Hematopoietic multipotent progenitor cell treated with erythropoietin and hydrocortisone succinate and interleukin-3 and kit ligand, for 17 days (in vitro differentiated cells): ENCODE results near the gene UNC80.

ENCODE experiments used
- DNase-seq: peaks from one replicate; pipeline ENCODE4 v3.0.0-alpha.2; 2015; ENCODE audit warnings: low spot score

The UNC80 gene

DNA sequence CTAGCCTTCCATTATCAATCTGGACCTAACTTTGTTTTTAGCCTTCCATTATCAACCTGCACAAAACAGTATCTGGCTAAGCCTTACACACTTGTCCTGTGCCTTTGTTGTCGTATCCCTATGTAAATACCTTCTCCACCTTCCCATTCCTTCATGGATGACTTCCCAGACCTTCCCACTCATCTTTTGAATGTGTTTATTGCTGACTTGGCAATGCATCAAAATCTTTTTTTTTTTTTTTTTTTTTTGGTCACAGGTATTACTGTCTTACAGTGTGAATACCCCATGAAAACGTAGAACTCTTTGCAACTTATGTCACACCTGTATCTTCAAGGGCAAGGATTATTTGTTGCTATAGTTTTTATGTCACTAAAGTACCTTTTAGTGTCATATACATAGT lies 256.5 kb downstream of the UNC80 start:
- DNase-seq: no peak

DNA sequence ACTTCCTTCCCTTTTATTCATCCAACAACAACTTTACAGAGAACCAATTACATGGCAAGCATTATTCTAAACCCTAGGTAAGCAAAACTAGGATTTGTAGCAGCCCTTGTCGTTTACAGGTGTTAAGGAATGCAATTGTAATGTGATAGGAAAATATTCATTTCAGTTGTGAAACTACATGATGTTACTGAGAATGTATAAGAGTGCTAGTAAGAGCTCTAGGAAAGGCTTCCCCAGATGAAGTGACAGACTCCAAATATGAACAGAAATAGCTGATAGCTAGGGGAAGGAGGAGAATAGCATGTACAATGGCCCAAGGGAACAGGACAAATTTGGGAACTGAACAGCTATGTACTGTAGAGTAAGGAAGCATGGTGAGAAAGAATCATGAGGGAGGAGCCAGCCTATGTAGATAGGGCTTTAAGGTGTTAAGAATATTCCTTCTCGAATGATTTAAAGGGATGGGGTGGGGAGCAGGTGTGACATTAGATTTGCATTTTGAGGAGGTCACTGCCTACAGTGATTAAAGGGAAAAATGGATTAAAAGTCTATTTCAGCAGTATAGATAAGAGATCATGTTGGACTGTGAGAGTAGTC lies 262.6 kb downstream of the UNC80 start:
- DNase-seq: no peak

DNA sequence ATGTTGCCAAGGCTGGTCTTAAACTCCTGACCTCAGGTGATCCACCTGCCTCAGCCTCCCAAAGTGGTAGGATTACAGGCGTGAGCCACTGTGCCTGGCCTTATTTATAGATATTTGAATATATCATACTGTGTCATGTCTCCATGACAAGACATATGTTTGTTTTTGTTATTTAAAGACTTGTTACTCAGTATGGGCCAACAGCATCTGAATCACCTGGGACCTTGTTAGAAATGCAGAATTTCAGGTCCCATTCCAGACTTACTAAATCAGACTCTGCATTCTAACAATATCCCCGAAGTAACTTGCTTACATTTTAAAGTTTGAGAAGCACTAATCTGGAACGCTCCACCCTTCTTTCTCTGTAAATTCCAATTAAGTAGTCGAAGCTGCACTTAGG lies 264.0 kb downstream of the UNC80 start:
- DNase-seq: no peak

DNA sequence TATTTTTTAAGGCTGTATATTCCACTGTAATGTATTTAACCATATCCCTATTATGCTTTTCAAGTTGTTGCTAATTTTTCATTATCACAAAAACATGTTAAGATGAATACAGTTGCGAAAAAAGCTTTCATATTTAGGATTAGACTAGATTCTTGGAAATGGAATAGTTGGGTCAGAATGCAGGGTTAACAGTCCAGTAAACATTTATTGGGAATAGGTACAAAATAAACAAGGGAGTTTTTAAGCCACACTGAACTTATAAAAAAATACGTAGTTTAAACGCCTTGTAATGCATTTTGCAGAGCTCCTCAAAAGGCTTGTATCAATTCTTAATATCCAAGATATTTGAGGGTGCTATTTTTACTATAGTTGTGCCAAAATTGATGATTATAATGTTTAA lies 266.4 kb downstream of the UNC80 start:
- no peak for DNase-seq

DNA sequence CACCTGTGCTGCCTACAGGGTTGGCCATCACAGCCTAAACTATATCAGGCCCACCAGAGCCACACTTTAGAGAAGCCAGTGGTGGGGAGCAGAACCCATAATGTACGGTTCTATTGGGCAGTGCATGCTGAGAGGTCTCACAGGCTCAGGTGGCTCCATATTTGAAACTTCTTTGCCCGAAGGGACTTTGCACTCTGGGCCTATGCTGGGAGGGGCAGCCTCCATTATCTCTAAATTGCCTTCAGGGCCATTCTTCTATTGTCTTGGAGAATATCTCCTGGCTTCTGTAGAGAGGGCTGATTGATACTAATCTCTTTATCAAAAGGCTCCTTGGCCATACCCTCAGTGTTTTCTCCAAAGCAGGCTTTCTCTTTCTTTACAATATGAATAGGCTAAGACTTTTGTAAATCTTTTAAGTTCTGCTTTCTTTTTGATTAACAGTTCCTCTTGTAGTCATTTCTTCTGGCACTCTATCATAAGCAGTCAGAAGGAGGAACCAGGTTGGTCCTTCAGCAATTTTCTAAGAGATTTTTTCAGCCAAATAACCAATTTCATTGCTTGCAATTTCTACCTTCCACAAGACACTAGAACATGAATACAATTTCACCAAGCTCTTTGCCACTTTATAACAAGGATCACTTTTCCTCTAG lies 275.3 kb downstream of the UNC80 start:
- DNase-seq: no peak
